Fibroblast of lung (primary cell): ENCODE results near the gene CRNN. TPM values are rescaled to one million over a fixed set of nuclear protein-coding genes. Genes with fewer than 3 reads are reported as not detected.

Source experiments
- DNase-seq, 2 donors: peaks; one replicate each; pipeline versions ENCODE4 v3.0.0 to v3.0.0-alpha.2; 2010; ENCODE audit warnings: low read depth in 2 of 2
- H2AFZ ChIP-seq: 2 replicates; pipeline ENCODE4 v1.5.1; 2012; ENCODE audit warnings: low read length, control low read depth, inconsistent platforms
- H3K27ac ChIP-seq: 2 replicates; pipeline ENCODE4 v1.5.1; 2011; ENCODE audit warnings: low read length, control low read depth; ENCODE audit not compliant: insufficient read depth
- H3K27me3 ChIP-seq: 2 replicates; pipeline ENCODE4 v1.5.1; 2011; ENCODE audit warnings: mild to moderate bottlenecking, low read length; ENCODE audit not compliant: control insufficient read depth, insufficient read depth
- H3K36me3 ChIP-seq: 2 replicates; pipeline ENCODE4 v1.5.1; 2011; ENCODE audit warnings: low read length; ENCODE audit not compliant: control insufficient read depth, insufficient read depth
- H3K4me1 ChIP-seq: 2 replicates; pipeline ENCODE4 v1.5.1; 2011; ENCODE audit warnings: low read length; ENCODE audit not compliant: control insufficient read depth, insufficient read depth; ENCODE audit errors: extremely low read depth
- H3K4me2 ChIP-seq: 2 replicates; pipeline ENCODE4 v1.5.1; 2011; ENCODE audit warnings: low read length, control low read depth; ENCODE audit not compliant: insufficient read depth; ENCODE audit errors: extremely low read depth
- H3K4me3 ChIP-seq, 4 experiments: fragments of 200-600 bp in 1 of 4; sonication (generic) in 1 of 4; replicated peaks in 1 of 4; 2 replicates each; pipeline ENCODE4 v1.5.1; 2011 to 2016; ENCODE audit warnings: low read length in 4 of 4, low read depth in 3 of 4, mild to moderate bottlenecking in 3 of 4, control low read depth in 2 of 4, inconsistent platforms in 1 of 4, mixed read lengths in 1 of 4; ENCODE audit not compliant: insufficient read depth in 1 of 4; ENCODE audit errors: control extremely low read depth in 1 of 4
- H3K79me2 ChIP-seq: 2 replicates; pipeline ENCODE4 v1.5.1; 2012; ENCODE audit warnings: mild to moderate bottlenecking, low read length, inconsistent platforms; ENCODE audit not compliant: control insufficient read depth, insufficient read depth
- H3K9ac ChIP-seq: 2 replicates; pipeline ENCODE4 v1.5.1; 2011; ENCODE audit warnings: mild to moderate bottlenecking, low read length, control low read depth; ENCODE audit not compliant: insufficient read depth
- H3K9me3 ChIP-seq: 2 replicates; pipeline ENCODE4 v1.5.1; 2012; ENCODE audit warnings: low read depth, low read length; ENCODE audit not compliant: control insufficient read depth, insufficient read depth
- H4K20me1 ChIP-seq: 2 replicates; pipeline ENCODE4 v1.5.1; 2011; ENCODE audit warnings: low read length; ENCODE audit not compliant: control insufficient read depth, insufficient read depth; ENCODE audit errors: extremely low read depth
- EZH2 ChIP-seq: IDR thresholded peaks from 2 replicates; pipeline ENCODE4 v1.5.1; 2012; ENCODE audit warnings: low read length, control low read depth, mild to moderate bottlenecking; ENCODE audit errors: missing control alignments
- polyA plus RNA-seq, 2 donors: library from polyadenylated mRNA; depleted of rRNA in 1 of 2; stranded (reverse) in 1 of 2; unstranded in 1 of 2; fragments of >200 nt; gene quantifications; 2 replicates each; pipeline ENCODE4 v1.2.1, GENCODE V29; 2011 to 2012; ENCODE audit warnings: missing spikeins in 1 of 2
- total RNA-seq: library from RNA; depleted of rRNA; stranded (reverse); fragments of >200 nt; gene quantifications from 2 replicates; pipeline ENCODE4 v1.2.1, GENCODE V29; 2014
- TF ChIP-seq, protein P1 (sequence below), 2 donors: IDR thresholded peaks in 1 of 2; conservative IDR thresholded peaks in 1 of 2; 1 replicate in 1 of 2; 2 replicates in 1 of 2; pipeline ENCODE4 v1.5.1; 2011 to 2012; ENCODE audit warnings: low read length in 2 of 2, control low read depth in 1 of 2, inconsistent platforms in 1 of 2, low read depth in 1 of 2, mild to moderate bottlenecking in 1 of 2

CRNN gene
- total and polyA plus RNA-seq, 2 donors (not counting 1 experiment from before 2014, with no cell fraction given) = not detected

DNA sequence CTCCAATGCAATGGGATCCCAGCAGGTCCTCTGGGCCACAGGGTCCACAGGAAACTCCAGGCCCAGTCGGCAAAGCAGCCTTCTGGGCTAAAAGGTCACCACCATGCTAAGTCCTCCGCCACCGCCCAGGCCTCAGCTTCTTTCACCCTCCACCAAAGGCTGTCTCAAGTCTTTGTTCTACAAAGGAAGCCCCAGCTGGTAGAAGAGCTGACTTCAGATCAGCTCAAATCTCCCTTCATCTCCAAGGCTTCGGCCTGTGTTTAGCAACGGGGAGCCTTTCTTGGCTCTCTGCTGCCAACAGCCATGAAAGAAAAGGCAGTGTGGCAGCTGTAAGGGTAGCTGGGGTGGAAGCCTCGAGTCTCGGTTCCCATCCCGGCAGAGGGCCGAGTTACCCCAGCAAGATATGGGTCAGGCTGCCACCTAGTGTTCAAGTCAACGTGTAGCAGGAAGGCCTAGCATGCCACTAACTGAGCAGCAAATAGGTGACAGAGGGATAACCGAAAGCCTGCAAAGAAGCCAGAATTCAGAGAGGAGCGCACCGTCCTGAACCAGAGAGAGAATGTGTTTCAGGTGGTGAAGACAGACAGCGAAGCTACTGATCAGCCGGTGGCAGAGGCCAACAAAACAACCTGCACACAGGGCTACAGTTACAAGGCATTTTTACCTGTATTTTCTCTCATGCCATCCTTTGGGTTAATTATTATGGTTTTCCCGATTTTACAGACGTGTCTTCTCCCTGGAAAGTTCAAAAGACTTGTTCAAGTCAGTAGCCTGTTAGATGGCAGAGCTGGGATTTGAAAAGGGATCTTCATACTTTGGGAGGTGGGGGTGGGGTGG lies 26.8 kb upstream of the CRNN start:
- peak; percentile 55 to 65 for DNase-seq
- TF ChIP-seq, protein P1, sequence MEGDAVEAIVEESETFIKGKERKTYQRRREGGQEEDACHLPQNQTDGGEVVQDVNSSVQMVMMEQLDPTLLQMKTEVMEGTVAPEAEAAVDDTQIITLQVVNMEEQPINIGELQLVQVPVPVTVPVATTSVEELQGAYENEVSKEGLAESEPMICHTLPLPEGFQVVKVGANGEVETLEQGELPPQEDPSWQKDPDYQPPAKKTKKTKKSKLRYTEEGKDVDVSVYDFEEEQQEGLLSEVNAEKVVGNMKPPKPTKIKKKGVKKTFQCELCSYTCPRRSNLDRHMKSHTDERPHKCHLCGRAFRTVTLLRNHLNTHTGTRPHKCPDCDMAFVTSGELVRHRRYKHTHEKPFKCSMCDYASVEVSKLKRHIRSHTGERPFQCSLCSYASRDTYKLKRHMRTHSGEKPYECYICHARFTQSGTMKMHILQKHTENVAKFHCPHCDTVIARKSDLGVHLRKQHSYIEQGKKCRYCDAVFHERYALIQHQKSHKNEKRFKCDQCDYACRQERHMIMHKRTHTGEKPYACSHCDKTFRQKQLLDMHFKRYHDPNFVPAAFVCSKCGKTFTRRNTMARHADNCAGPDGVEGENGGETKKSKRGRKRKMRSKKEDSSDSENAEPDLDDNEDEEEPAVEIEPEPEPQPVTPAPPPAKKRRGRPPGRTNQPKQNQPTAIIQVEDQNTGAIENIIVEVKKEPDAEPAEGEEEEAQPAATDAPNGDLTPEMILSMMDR (conservative IDR thresholded peaks at IDR 0.05 in 1 of 2, IDR thresholded peaks at IDR 0.05 in 1 of 2; ENCODE audit: low read depth in 1 of 2, low read length in 2 of 2) = peak; percentile 81 to 82
- no peak for TF ChIP-seq EZH2

DNA sequence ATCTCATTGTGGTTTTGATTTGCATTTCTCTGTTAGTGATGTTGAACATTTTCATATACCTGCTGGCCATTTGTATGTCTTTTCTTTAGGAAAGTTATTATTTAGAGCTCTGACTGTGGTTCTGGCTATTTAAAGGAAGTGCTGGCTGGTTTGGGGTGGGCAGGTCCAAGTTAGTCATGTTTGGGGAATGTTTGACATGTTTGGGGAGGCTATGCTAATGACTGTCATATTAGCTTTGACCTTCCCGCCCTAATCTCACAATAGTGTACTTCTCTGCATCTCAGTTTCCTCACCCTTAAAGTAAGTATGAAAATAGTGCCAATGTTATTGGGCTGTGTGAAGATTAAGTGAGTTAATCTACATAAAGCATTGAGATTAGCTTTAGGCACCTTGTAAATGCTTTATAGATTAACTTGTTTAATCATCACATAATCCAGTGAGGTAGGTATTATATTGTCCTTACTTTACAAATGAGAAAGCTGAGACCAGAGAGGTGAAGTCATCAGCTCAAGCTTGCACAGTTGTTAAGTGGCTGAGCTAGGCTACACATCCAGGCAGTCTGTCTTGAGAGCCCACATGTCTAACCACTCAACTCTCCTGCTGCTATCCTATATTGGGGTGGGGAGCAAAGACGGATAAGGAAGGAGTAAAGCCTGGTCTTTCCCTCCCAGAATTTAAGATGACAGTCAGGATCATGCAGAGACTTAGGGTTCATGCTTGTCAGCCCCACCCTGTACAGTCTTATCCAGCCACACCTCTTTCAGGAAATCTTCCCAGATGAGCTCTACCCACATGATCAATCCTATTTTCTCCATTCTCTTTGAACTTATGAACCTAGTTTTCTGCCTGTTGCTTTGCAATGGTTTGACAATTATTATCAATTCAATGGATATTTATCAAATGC lies 22.8 kb upstream of the CRNN start:
- Histone ChIP-seq H3K4me2 (no peak overlapping the region), H3K27ac (no peak overlapping the region), H3K4me3 (no peak overlapping the region), H3K27me3 (no peaks in the 10 kb centered on the region), H2AFZ (no peak overlapping the region), H3K4me1 (no peaks in the 10 kb centered on the region), H3K9ac (no peak overlapping the region), H3K79me2 (no peaks in the 10 kb centered on the region), H3K36me3 (no peaks in the 10 kb centered on the region), H3K9me3 (no peaks in the 10 kb centered on the region), H4K20me1 (no peaks in the 10 kb centered on the region)
- peak in 1 of 2 donors; percentile 52 for DNase-seq
- no peak for TF ChIP-seq EZH2
- TF ChIP-seq, protein P1 (conservative IDR thresholded peaks at IDR 0.05 in 1 of 2, IDR thresholded peaks at IDR 0.05 in 1 of 2; ENCODE audit: low read depth in 1 of 2, low read length in 2 of 2) = no peak

More for the DNA sequence above, 26.8 kb upstream of the CRNN start:
- H3K4me3 ChIP-seq = no peak overlapping the region
- no peaks in the 10 kb centered on the region for H4K20me1 ChIP-seq
- no peaks in the 10 kb centered on the region for H3K4me1 ChIP-seq
- H2AFZ ChIP-seq = no peak overlapping the region
- no peak overlapping the region for H3K27ac ChIP-seq
- H3K79me2 ChIP-seq = no peaks in the 10 kb centered on the region
- no peak overlapping the region for H3K9ac ChIP-seq
- H3K9me3 ChIP-seq = no peaks in the 10 kb centered on the region
- H3K27me3 ChIP-seq = no peaks in the 10 kb centered on the region
- no peak overlapping the region for H3K4me2 ChIP-seq
- no peaks in the 10 kb centered on the region for H3K36me3 ChIP-seq

GRCh38 chr1:152427458-152427857 lies 13.4 kb upstream of the CRNN start:
- Histone ChIP-seq H3K4me2 (no peak overlapping the region), H3K79me2 (no peaks in the 10 kb centered on the region), H3K4me3 (no peak overlapping the region), H3K27ac (no peak overlapping the region), H2AFZ (no peak overlapping the region), H3K9ac (no peak overlapping the region), H4K20me1 (no peaks in the 10 kb centered on the region), H3K36me3 (no peaks in the 10 kb centered on the region), H3K9me3 (no peaks in the 10 kb centered on the region), H3K27me3 (no peaks in the 10 kb centered on the region), H3K4me1 (no peaks in the 10 kb centered on the region)
- TF ChIP-seq, protein P1 (conservative IDR thresholded peaks at IDR 0.05 in 1 of 2, IDR thresholded peaks at IDR 0.05 in 1 of 2; ENCODE audit: low read depth in 1 of 2, low read length in 2 of 2) = no peak
- TF ChIP-seq EZH2 = no peak
- DNase-seq = no peak
